ENCODE data around the gene SLC5A10.

DNA sequence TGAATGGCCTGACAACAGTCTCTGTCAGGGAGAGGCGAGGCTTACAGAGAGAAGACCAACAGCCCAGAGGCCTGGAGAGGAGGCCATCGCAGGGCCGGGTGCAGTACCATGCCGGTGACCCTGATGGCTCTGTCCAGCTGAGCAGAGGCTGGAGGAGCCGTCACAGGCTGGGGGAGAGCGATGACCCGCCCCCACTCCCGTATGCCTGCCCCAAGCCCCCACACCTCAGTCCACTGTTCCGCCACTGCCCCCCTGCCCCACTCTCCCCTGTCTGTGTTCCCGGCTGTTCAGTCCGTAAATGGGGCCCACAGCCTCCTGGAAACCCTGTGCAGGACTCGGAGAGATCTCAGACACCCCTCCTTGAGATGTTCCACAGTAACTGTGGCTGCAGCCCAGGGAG, 65.4 kb downstream of the SLC5A10 start:
- TF ChIP-seq POLR2A (IDR thresholded peaks at IDR 0.05): no peak
- TF ChIP-seq, protein P1, sequence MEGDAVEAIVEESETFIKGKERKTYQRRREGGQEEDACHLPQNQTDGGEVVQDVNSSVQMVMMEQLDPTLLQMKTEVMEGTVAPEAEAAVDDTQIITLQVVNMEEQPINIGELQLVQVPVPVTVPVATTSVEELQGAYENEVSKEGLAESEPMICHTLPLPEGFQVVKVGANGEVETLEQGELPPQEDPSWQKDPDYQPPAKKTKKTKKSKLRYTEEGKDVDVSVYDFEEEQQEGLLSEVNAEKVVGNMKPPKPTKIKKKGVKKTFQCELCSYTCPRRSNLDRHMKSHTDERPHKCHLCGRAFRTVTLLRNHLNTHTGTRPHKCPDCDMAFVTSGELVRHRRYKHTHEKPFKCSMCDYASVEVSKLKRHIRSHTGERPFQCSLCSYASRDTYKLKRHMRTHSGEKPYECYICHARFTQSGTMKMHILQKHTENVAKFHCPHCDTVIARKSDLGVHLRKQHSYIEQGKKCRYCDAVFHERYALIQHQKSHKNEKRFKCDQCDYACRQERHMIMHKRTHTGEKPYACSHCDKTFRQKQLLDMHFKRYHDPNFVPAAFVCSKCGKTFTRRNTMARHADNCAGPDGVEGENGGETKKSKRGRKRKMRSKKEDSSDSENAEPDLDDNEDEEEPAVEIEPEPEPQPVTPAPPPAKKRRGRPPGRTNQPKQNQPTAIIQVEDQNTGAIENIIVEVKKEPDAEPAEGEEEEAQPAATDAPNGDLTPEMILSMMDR (IDR thresholded peaks at IDR 0.05): no peak
- no peak for TF ChIP-seq POLR2AphosphoS5 (IDR thresholded peaks at IDR 0.05)
